Ramos (cell line): ENCODE measurements around the gene ADAMTS17.

Experiments
- in situ Hi-C: fragments of 300-500 bp; cut with MboI; formaldehyde crosslinking; loops from one replicate; pipeline ENCODE4 v1.14.3; 2022; ENCODE audit warnings: low sequenced_read_pairs; ENCODE audit not compliant: unreplicated experiment

The ADAMTS17 gene

GRCh38 chr15:100207053-100207452, 134.7 kb downstream of the ADAMTS17 start:
- in situ Hi-C loops: no loop called here

GRCh38 chr15:100206643-100207042, 135.1 kb downstream of the ADAMTS17 start:
- in situ Hi-C loops: no loop called here

- in situ Hi-C loops: no loop called here
Observed at GRCh38 chr15:100205549-100206295, 136.1 kb downstream of the ADAMTS17 start.

GRCh38 chr15:100204771-100205170, 137.0 kb downstream of the ADAMTS17 start:
- in situ Hi-C loops: no loop called here

GRCh38 chr15:100204211-100204610, 137.6 kb downstream of the ADAMTS17 start:
- in situ Hi-C loops: no loop called here

- in situ Hi-C loops: no loop called here
Observed at GRCh38 chr15:100202309-100202960, 139.3 kb downstream of the ADAMTS17 start.

- in situ Hi-C loops: no loop called here
Observed at GRCh38 chr15:100201376-100202280, 140.1 kb downstream of the ADAMTS17 start.

- in situ Hi-C loops: no loop called here
Observed at GRCh38 chr15:100200287-100200880, 141.4 kb downstream of the ADAMTS17 start.

- in situ Hi-C loops: no loop called here
Observed at GRCh38 chr15:100199711-100200286, 142.0 kb downstream of the ADAMTS17 start.

- in situ Hi-C loops: no loop called here
Observed at GRCh38 chr15:100198442-100198841, 143.3 kb downstream of the ADAMTS17 start.

- in situ Hi-C loops: no loop called here
Observed at GRCh38 chr15:100196326-100197058, 145.3 kb downstream of the ADAMTS17 start.

GRCh38 chr15:100194996-100195395, 146.8 kb downstream of the ADAMTS17 start:
- in situ Hi-C loops: no loop called here

GRCh38 chr15:100193277-100193860, 148.4 kb downstream of the ADAMTS17 start:
- in situ Hi-C loops: no loop called here

- in situ Hi-C loops: no loop called here
Observed at GRCh38 chr15:100192097-100193080, 149.4 kb downstream of the ADAMTS17 start.

- in situ Hi-C loops: no loop called here
Observed at GRCh38 chr15:100191161-100191560, 150.6 kb downstream of the ADAMTS17 start.

- in situ Hi-C loops: no loop called here
Observed at GRCh38 chr15:100190675-100191074, 151.1 kb downstream of the ADAMTS17 start.

- in situ Hi-C loops: no loop called here
Observed at GRCh38 chr15:100189849-100190248, 151.9 kb downstream of the ADAMTS17 start.

- in situ Hi-C loops: no loop called here
Observed at GRCh38 chr15:100189319-100189718, 152.5 kb downstream of the ADAMTS17 start.
